ENCODE data around the gene HOXA10.

Gene HOXA10

GRCh38 chr7:27173956-27174873 lies at the start of gene HOXA10:
TSS of gene HOXA10 (minus strand) at chr7:27174320. CDS start at chr7:27174306, 14 bp downstream.
- DNase-seq = no peak

GRCh38 chr7:27221201-27221797 lies 47.2 kb upstream of the HOXA10 start:
- no peak for DNase-seq

DNA sequence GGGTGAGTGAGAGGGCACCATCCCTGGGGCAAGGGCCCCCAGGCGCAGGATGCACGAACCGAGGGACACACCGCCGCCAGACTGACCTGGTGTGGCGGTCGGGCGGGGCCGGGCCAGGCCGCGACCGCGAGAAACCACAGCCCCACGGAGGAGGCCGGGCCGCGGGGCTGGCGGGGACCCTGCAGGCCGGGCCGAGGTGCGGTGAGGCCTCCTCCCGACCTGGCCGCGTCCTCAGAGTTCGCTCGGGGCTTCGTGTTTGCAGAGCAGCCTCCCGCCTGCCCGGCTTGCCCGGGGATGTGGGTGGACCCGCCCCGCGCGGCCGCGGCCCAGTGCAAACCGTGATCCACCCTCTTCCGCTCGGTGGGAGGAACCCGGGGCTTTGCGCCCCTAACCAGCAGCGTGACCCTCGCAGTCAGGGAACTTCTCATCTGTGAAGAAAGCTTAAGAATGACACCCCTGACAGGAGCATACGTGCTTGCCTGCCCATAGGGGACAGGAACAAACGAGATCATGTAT lies 46.4 kb upstream of the HOXA10 start:
- DNase-seq = no peak

- no peak for DNase-seq
Observed at GRCh38 chr7:27219821-27220220, 45.7 kb upstream of the HOXA10 start.

DNA sequence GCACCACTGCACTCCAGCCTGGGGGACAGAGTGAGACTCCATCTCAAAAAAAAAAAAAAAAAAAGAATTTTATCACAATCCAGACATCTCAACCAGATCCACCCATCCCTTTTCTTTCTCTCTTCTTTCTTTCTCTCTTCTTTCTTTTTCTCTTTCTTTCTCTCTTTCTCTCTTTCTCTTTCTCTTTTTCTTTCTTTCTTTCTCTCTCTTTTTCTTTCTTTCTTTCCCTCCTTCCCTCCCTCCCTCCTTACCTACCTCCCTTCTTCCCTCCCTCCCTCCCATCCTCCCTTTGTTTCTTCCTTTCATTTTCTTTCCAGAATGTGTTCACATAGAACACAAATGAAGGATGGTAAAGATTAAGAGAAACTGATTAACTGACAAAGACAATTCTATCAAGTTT lies 43.8 kb upstream of the HOXA10 start:
- DNase-seq = no peak

- no peak for DNase-seq
Observed at GRCh38 chr7:27215356-27215755, 41.2 kb upstream of the HOXA10 start.

DNA sequence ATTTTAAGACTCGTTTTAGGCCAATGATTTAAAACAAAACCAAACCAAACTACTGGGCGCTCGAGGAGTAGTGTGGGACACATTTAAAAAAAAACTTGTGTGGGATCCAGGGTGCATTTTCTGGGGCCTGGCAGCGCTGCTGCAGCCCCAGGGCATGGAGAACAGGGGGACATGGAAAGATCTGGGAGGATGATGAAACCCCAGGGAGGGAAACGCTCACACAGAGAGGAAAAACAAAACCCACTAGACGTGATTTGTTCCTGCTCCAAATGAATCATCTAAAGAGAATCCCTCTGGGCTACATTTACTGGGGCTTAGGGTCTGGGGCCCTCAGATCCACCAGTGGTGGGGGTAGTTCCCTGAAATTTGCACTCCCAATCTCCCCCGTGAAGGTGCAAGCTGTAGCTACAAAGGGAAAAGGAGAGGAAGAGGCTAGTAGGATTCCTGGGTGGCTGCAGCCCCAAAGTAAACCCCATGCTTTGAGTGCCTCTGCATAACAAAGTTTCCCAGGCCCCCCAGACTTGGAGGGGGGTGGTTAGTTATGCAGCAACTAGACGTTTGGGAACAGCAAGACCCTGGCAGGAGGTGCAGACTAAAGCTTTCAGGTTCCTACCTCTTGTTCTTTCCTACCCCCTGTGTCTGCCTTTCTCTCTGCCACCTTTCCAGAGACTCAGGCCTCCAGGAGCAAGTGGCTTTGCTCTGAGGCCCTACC lies 40.3 kb upstream of the HOXA10 start:
- no peak for DNase-seq

GRCh38 chr7:27213433-27214238 lies 39.5 kb upstream of the HOXA10 start:
- no peak for DNase-seq

DNA sequence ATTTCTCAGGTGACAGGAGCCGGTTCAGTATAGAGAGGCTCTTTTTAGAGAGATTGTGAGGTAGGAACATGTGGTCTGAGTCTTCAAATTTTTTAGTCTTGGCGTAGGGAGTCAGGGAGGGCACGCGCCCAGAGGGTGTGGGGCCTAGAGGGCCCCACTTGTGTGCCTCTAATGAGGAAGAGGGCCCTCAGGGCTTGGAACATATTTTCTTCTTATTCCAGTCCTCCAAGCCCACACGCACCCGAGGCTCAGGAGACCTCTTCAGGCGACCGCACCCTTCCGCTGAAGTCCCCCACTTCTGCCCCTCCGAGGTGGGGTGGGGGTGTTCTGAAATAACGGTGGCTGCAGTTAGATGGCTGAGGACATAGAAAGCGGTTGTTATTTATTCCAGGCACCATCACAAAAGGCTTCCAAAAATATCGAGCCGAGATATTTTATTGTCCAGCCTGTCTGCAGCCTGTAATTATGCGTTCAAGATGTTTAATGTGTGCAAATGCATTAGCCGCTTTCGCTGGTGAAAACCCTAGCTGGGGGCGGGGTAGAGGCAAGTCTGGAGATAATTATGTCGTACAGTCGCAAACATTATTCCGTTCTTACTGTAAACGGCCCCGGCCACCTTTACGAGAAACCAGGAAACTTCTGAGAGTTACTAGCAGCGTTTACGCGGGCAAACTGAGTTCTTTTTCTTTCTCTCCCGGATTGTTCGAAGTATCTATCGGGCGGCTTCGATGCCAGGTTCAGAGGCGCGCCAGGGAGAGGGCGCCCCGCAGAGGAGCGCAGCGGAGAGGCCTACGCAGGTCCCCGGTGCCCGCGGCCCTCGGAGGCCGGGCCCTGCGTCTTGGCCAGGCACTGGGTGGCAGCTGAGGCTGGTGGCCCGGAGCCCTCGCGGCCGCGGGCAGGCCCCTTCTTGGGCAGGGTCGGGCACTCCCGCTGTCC lies 38.6 kb upstream of the HOXA10 start:
- DNase-seq = no peak

DNA sequence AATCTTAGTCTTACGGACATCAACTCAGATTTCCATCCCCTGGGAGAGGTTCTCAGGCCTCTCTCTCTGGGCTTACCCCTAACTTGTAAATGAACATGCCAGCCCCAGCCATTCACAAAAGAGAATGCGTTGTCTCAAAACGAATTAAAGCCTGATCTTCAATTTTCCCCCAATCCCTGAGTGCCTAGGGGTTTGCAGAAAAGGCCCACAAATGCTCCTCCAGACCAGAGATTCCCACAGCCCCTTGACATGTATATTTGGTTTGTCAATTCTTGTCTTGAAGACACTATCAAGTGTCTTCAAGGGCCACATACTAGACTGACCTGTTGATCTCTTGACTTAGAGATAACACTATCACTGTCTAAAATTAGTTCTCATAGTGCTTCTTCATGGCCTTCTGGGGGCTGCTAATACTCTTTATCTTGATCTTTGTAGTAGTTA lies 37.7 kb upstream of the HOXA10 start:
- DNase-seq = no peak

DNA sequence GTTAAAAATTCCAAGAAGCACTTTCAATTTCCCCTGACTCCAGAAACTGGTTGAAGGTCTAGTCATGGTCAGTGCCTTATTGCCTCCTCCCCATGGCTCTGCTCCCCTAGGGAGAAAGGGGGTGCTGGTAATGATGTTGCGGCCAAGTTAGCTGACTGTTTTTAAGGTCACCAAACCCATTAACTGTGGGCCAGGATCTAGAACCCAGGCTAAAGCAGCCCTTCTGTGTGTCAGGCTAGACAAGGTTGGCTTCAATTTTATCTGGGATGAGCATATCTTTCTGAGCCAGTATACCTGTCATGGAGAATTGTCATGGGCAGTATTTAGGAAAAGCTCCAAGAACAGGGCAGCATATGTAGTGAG lies 36.9 kb upstream of the HOXA10 start:
- no peak for DNase-seq

GRCh38 chr7:27210441-27211083 lies 36.4 kb upstream of the HOXA10 start:
- peak; percentile 43 for DNase-seq

GRCh38 chr7:27209933-27210440 lies 35.9 kb upstream of the HOXA10 start:
- DNase-seq = no peak

DNA sequence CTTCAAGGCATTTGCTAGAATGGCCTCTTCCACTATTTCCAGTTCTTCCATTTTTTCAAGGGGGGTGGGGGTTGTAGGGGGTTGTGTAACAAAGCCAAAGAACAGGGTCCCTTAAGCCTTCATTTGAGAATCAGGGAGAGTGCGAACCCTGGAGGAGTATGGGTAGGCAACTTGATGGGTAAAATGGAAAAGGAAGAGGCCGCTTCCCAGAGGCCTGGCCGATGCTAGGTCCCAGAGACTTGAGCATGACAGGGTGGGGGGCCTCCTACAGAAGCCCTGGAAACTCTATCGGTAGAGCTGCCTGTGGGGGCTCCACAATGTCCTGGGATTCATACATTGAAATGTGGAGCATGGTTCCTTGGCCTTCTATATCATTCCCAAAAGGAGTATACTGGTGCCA lies 34.9 kb upstream of the HOXA10 start:
- no peak for DNase-seq

DNA sequence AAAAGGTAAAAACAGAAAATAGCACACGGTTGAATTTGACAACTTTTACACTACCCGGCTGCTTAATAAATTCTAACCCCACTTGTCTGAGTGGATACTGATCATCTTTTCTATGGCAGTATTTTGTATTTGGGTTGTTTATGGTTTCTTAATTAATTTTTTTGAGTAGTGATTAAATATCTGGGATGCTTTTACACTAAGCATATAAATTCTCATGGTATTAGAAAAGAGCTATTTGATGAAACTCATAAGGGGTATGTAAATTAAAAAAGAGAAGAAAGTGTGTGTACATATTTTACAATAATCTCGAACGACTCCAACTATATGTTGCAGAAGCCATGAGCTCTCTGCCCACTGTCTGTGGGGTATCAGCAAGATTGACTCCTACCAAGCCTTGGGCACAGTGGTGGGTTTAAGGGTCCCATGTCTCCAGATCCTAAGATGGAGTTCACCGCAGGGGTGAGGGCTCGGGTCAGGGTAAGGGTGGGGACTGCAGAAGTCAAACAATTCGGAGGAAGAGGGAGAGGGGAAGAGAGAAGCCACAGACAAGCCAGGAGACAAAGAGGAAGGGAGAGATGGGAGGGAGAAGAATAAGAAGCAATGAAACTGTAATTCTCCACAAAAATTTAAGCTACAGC lies 33.3 kb upstream of the HOXA10 start:
- no peak for DNase-seq

DNA sequence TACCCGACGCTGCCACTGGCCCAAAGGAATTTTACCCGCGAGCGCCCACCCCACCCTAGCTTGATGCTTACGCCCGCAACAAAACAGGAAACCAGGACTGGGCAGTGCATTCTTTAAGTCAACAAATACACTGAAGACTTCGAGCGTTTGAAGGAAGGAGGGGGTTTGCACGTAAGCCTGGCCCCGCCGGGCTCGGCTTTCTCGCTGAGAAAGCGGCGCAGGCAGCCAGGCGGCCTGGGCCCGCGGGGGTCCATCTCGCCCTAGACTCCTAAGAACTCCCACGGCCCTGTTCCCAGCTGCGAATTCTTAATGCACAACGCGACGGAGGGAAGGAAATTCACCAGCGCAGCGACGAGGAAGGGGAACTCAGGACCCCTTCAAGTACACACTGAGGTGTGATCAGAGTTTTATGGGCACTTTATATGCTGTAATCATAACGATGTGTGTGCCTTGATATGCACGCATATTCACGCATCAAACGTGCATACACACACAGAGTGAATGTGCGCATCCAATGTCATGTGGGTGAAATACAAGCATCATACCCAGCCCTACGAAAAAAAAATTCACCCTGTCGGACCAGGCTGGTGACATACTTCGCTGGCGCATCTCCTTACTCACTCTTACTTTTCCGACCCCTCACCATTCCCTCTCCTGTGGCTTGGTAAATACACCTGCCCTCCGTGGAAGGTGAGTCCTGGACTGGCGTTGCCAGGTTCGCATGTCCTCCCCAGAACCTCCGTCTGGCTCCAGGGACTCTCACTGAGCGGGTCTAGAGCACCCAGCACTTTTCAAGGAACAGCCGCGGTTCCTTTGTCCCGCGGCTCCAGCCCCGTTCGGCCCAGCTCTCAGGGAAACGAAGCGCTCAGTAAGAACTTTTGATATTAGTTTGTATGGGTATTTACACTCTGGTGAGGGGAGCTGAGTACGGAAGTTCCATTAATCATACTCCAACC lies 31.5 kb upstream of the HOXA10 start:
- no peak for DNase-seq

GRCh38 chr7:27204851-27205322 lies 30.8 kb upstream of the HOXA10 start:
- DNase-seq = no peak

GRCh38 chr7:27203964-27204594 lies 30.0 kb upstream of the HOXA10 start:
- no peak for DNase-seq

Measured in activated CD4-positive, alpha-beta T cell treated with anti-CD3 and anti-CD28 coated beads, Interleukin-2, amount 50 U/mL, for 1 hour (primary cell).